ENCODE data around the gene CHST10.
A peak's percentile ranks its signal among the peaks of the same experiment; 100 is the strongest.
"Not testable (repeated sequence)": the region's sequence is repeated elsewhere in the genome, so short reads cannot be mapped to it uniquely, and the experiment has no call there.

Gene CHST10

DNA sequence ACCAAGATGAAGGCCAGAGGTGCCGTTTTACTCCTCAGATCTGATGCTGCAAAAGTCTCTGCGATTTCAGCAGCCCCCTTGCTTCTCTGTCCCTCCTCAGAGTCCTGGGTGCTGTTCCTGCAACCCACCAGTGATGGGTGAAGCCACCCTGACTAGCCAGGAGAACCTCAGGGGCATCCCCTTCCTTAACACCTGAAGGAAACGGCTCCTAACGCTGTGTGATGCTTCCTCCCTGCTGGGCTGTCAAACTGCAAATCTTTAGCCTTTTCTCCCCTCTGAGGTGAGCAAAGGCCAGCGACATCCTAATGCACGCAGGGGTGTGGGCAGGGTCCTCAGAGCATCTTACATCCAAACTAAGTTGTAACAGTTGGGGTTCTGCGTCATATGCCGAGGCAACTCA, 24.8 kb downstream of the CHST10 start:
- DNase-seq (ENCODE audit: low spot score): no peak

DNA sequence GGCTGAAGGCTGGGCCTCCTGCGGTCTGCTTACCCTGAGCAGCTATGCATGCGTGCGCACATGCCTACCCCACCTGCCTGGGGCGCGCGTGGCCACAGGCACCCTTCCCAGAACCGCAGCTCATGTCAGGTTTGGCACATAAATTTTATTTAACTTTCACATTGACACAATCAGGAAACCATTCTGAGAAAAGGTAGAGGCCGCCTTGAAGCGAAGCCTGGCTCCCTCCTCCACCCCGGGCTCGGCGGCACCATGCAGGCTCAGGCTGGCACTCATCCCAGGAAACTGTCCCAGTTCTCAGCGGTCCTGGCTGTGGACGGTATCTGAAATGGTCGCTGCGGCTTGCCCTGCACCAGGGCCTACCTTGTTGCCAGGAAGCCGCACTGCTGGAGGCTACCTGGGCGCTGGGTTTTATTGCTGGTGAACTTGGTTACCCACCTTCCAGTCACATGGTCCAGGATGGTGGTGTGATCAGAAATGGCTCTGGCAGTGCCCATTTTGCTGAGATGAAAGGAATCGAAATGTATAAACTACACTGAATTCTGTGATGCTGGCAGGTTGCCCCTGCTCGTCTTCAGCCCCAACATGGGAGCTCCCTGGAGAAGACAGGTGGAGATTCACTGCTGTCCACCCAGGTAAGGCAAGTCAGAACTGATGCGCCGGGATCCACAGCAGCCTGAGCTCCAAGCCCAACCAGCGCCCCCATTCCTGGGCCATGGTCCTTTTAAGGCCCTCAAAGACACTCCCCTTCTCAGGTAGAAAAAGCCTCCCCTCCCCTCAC, 25.5 kb downstream of the CHST10 start:
- DNase-seq (ENCODE audit: low spot score): no peak

DNA sequence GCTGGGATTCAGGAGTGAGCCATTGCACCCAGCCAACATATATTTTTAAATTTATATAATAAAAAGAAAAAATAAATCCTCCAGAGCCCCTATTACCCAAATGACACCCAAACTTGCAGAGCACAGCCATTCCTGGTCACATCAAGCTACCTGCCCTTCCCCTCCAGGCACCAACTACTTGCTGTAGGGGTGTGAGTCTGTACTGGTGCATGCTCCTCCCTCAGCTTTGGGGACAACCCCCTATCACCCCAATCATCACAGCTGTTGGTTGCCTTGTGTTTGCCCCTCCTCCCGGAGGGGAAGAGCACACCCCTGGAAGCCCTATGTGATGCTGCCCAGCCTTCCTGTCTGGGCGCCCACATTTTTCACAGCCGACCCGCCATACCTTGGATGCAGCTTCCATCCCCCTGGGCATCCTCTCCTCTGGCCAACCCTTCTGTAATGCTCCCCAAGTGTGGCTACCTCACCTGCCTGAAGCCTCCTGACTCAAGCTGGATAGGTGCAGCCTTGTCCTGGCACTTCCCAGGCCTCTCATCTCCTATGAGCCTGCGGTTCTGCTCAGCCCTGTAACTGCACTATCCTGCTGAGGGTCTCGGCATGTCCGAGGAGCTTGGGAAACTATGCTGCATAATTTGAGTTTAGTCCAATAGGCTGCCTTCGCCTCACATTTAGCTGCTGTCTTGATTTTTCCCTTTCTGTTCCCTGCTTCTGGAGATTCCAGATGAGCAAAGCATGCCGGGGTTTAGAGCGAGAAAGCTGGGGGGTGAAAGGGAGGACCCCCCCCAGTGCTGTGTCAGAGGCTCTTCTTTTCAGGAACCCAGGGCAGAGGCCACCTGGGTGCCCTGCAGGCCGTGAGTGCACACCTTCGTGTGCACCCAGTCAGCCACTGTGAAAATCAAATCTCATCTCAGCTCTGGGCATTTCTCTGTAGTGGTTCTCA, 27.2 kb downstream of the CHST10 start:
- no peak for DNase-seq (ENCODE audit: low spot score)

DNA sequence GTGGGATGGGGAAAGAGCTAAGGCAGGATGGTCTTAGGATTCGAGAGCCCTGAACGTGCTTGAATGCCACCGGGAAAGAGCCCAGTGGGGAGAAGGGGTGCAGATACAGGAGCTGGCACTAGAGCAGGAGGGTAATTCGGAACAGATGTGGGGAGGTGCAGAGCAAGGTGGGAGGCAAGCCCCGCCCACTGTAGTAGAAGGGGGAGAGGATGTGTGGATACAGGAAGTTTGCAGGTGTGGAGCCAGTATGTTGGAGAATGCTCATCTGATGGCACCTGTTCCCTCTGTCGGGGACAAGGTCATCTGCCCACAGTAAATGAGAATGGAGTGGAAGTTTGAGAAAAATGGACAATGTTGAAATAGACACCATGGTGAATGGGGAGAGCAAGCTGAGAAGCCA, 28.8 kb downstream of the CHST10 start:
- DNase-seq (ENCODE audit: low spot score): no peak

DNA sequence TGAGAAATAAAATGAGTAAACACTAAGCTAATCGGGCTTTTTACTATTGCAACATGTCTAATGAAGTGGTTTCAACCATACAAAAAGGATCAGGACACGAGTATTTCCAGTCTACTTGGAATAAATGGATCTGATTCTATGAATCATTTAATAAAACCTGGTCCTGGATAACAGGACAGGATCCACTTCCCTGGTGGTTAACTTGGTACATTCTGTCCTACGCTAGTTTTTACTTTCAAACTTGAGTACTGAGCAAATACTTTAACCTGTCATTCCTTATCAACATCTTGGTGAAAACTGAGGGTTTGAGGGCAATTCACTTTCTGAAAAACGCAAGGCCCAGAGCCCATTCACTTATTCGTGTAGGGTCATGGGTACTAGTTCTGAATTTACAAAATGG, 33.5 kb downstream of the CHST10 start:
- no peak for DNase-seq (ENCODE audit: low spot score)

DNA sequence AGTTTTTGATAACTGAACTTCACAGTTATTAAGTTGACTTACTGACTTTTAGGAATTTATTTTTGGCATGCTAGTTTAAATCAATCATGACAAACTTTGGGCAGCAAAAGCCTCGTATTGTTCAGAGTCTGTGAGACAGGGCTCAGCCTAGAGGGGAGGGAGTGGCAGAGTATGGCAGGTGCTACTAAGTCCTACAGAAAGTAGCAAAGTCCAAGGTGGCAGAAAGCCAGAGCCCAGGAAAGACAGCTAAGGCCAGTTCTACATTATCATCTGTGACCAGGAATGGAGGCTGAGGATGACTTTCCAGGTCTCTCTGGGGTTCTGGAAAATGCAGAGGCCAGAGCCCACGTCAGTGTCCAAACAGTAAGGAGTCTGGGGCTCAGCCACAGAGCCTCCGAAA, 34.2 kb downstream of the CHST10 start:
- DNase-seq (ENCODE audit: low spot score): no peak

DNA sequence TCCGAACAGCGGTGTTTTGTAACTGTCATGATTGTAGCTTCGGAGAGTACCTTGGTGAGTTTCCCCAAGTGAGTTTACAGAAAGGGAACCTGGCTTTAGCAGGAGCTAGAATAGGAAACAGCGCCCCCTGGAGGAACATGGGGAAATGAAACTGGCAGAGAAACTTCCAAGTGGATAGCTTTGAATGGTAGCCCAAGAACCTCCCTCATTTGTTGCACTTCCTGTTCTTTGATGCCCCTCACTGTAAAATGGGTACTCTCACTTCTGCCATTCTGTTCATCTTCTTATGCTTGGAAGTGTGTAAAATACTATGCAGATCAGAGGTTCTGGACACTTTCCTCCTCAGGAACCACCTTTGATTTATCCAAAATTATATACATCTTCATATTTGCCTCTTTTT, 36.2 kb downstream of the CHST10 start:
- peak; percentile 68 for DNase-seq (ENCODE audit: low spot score)

DNA sequence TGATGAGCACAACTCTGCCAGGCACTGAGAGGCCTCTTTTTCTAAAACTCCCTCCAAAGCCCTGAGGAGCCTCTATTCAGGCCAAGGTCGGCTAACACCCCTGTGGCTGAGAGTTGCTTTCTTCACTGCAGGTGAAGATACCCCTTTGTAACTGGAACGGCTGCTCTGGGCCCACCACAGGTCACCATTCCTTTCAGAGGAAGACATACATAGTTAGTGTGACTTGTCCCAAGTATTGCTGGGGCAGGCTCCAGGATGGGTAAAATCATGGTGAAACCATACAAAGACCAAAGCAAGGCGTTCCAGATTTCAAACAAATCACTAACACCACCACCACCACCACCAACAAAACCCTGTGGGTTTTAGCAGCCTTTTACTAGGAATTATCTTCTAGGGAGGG, 36.8 kb downstream of the CHST10 start:
- DNase-seq (ENCODE audit: low spot score): no peak

DNA sequence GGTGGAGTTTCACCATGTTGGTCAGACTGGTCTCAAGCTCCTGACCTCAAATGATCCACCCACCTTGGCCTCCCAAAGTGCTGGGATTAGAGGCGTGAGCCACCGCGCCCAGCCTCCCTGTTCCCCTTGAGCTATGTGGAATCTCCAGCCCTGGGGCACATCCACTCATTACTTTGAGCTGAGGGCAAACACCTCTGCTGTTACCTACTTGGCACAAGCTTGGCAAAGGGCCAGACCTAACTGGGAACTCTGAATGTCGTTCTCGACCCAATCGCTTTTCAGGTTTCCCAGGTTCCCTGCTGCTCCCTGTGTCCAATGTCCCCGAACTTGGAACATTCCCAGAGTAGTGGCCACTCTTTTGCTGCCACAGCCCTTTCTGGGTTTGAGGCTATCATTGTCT, 40.6 kb downstream of the CHST10 start:
- DNase-seq (ENCODE audit: low spot score): no peak

DNA sequence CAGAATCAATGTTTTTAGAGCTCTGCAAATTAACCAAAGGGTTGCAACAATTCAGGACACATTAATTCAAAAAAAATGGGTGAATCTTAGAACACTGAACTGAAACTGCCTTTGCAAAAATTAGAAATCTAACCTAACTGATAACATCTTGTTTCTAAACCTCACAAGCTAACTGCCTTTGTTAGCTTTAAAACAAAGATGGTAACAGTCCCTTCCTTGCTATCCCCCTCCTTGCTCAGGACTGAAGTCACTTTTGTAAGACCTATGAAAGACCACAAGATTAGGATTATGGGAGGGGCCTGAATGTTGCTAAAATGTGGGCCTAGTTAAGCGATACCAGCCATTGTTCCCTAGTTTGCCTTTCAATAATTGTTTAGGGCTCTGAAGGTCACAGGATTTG, 50.3 kb downstream of the CHST10 start:
- no peak for DNase-seq (ENCODE audit: low spot score)

DNA sequence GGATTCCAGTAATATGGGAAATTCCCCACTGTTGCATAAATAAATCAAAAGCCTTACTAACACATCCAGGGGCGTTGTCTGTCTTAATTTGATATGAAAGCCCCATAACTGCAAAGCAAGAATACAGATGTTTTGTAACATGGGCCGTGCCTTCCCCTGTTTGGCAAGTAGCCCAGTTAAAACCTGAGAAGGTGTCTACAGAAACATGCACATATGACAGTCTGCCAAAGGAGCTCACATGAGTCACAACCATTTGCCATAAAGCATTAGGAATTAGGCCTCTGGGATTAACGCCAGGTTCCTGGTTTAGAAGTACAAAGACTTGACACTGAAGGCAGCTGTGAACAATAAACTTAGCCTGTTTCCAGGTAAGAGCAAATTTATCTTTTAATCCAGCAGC, 52.0 kb downstream of the CHST10 start:
- DNase-seq (ENCODE audit: low spot score): peak; percentile 14

DNA sequence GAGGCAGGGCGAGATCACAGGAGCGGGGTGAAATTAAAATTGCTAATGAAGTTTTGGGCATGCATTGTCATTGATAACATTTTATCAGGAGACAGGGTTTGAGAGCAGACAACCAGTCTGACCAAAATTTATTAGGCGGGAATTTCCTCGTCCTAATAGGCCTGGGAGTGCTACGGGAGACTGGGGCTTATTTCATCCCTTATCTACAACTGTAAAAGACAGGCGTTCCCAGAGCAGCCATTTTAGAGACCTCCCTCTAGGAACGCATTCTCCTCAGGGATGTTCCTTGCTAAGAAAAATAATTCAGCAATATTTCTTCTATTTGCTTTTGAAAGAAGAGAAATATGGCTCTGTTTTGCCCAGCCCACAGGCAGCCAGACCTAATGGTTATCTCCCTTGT, 55.2 kb downstream of the CHST10 start:
- not testable (repeated sequence) for DNase-seq (ENCODE audit: low spot score)

DNA sequence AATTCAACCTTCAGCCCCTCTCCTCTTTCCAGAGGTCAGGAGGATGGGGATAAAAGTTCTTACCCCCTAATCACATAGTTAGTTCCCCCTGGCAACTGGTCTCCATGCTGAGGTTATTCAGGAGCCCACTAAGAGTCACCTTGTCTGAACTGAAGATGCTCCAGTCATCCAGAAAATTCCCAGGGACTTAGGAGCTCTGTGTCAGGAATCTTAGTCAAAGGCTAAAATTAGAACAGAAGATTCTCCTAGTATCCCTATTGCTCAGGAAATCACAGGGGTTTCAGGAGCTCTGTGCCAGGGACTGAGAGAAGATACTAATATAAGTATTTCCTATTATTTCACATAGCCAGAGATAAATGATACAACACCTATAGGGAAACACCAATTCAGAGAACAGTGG, 57.9 kb downstream of the CHST10 start:
- no peak for DNase-seq (ENCODE audit: low spot score)

DNA sequence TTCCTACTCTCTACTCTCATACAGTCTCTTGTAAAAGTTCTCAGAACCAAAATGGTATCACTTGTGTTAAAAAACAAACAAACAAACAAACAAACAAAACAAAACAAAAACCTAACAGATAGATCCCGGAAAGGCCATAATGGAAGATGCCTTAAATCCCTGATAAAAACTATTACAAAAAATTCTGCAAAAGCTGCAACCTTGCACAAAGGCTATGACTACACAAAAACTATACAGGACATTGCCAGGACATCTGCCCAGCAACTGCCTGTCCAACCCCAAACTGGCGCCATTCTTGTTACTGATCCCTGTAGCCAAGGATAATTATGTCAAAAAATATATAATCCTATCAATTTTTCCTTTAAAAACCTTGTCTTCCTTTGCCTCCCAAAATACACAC, 58.9 kb downstream of the CHST10 start:
- no peak for DNase-seq (ENCODE audit: low spot score)

DNA sequence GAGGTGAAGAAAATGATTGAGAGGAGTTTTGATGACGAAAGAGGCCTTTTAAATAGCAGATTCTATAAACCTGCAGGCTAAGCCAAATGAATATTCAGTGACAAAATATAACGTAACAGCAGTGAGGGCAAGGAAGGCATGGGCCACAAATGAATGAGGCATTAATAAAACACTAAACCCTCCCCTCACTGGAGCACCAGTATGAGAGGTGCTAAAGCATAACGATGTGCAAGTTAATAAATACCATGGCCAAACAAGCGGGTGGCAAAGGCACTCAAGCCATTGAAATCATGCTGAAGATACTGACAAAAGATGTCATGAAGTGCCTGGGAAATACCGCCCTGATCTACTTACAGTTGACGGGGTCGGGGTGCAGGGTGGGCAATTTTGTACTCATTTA, 64.9 kb downstream of the CHST10 start:
- DNase-seq (ENCODE audit: low spot score): no peak

DNA sequence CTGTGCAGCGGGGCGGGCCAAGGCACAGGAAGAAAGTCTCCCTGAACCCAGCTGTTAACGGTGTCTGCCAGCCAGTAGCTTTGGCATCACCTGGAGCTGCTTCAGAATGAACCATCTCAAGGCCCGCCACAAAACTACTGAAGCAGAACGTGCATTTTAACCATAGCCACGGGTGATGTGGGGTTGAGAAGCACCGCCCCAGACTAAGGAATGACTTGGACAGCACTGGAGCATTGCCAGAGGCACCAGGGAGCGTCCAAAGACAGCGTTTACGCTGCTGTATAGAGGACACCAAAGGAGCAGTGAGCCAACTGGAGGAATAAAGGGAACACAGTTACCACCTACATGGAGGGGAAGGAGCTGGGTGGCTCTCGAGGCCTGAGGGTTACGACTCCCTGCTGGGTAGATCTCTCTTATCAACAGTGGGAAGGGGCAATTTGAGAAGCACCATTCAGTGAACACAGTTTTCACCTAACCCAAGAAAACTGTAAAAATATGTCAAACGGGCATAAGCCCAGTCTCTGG, 66.7 kb downstream of the CHST10 start:
- no peak for DNase-seq (ENCODE audit: low spot score)

DNA sequence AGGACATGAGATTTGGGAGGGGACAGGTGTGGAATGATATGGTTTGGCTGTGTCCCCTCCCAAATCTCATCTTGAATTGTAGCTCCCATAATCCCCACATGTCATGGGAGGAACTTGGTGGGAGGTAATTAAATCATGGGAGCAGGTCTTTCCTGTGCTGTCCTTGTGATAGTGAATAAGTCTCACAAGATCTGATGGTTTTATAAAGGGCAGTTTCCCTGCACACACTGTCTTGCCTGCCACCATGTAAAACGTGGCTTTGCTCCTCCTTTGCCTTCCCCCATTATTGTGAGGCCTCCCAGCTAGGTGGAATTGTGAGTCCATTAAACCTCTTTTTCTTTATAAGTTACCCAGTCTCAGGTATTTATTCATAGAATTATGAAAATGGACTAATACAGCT, 72.3 kb downstream of the CHST10 start:
- not testable (repeated sequence) for DNase-seq (ENCODE audit: low spot score)

DNA sequence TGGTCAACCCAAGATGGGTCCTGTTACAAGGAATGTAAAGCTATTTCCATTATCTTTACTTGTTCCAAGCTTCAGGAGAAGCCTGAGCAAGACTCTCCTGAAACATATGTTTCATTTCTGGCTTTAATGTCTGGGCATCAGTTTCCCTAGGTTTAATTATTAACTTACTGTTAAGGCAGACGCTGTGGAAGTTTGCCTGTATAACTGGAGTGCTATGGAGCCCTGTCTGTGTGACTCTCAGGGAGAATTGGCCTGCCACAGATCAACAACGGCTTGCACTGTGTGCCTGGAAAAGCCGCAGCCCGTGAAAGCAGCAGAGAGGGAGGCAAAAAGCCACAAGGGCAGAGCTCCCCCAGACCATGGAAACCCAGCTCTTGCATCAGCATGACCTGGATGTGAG, 73.0 kb downstream of the CHST10 start:
- DNase-seq (ENCODE audit: low spot score): no peak

DNA sequence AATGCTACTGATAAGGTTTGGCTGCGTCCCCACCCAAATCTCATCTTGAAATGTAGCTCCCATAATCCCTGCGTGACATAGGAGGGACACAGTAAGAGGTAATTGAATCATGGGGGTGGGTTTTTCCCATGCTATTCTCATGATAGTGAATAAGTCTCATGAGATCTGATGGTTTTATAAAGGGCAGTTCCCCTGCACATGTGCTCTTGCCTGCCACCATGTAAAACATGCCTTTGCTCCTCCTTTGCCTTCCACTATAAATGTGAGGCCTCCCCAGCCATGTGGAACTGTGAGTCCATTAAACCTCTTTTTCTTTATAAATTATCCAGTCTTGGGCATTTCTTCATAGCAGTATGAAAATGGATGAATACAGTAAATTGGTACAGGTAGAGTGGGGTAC, 75.0 kb downstream of the CHST10 start:
- DNase-seq (ENCODE audit: low spot score): not testable (repeated sequence)
